ENCODE results near the gene CCBE1.
"Not testable (repeated sequence)": the region's sequence is repeated elsewhere in the genome, so short reads cannot be mapped to it uniquely, and the experiment has no call there.

CCBE1 gene

DNA sequence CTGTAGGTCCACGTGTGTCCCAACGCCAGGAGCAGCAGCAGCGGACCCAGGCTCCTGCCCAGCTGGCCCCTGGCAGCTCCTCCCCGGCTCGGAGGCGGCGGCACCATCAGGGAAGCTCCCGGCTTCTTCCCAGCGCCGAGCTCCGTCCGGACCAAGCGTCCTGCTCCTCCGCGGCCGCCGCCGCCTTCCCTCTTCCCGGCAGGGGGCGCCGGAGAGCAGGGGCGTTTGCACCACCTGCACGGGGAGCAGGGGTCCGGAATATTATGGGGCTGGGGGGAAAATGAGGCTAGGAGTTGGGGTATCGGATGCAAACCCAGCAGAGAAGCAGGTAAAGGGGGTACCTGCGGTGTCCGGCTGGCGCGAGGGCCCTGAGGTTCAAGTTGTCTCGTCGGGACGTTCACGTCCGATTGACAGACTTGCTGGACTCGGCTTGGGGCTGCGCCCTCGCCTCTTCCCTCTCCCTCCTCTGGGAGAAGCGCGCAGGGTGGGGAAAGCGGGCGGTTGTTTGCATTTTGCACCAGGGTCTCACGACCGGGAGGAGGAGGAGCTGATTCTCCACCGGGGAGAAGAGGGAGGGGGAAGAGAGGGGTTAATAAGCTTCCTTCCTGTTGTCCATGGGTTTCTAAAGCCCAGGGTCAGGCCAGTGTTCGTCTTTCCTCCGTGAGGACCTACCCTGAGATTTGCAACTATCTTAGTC is at the start of gene CCBE1:
Gene CCBE1 (minus strand): TSS at position 188 of the 697 bp plus-strand sequence.
- DNase-seq, result peak; percentile 91

DNA sequence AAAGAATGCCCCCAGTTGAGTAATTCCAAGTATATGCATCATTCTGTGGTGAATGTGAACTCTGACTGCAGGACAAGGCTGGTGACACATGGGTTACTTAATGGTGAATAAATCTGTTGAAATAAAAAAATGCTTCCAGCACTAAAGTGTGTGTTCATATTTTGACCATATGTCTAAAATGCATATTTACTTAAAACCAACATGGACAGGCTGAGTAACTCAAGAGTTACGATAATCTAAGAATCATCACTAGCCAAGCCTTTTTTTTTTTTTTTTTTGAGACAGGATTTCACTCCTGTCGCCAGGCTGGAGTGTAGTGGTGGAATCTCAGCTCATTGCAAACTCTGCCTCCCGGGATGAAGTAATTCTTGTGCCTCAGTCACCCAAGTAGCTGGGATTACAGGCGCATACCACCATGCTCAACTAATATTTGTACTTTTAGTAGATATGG is 47.1 kb upstream of the CCBE1 start:
- DNase-seq, result no peak

DNA sequence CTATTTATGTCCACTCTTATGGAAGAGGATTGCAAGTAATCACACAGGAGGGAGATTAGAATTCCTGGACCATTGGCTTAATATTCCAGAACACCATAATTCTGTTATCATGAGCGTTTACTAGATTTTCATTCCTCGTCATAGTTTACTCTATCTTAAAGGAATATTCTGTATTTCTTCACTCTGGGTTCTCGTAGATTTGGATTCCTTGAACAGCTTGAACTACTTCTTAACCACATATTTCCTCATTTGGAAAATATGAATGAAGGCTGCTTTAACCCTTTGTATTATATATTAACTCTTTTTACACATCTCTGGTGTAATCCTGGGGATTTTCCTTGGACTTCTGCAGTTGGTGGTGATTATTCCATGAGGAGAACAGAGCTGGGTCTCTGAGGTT is 46.3 kb upstream of the CCBE1 start:
- no peak for DNase-seq

DNA sequence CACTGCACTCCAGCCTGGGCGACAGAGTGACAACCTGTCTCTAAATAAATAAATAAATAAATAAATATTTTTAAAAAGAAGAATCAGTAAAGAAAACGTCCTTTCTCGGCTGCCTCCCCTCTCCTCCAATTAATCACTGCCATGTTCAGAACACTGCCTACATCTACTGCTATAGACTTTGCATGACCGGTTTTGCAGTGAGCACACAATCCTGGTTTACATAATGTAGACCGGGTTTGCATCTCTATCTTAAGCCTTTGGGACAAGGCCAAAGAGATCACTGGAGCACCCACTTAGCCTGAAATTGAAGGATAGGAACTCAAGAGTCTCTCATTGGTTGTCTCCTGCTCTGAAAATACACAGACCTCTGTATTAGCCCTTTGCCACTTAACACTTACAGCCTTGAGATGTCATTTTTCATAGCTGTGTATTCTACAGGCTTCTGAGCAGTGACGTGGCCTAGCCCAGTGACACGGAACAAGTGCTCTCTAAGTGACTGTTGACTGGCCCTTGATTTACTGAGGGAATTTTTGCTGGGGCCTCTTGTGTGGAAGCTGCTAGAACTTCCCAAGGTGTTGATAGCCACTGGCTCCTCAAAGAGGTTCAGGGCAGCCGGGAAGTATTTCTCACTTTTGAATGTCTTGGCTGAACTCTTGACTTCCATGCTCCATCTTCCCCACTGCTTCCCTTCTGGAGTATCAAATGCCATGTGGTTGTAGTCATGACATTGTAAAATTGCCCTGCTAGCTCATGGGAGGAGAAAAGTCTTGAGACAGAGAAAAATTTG is 45.3 kb upstream of the CCBE1 start:
- DNase-seq, result peak; percentile 89

DNA sequence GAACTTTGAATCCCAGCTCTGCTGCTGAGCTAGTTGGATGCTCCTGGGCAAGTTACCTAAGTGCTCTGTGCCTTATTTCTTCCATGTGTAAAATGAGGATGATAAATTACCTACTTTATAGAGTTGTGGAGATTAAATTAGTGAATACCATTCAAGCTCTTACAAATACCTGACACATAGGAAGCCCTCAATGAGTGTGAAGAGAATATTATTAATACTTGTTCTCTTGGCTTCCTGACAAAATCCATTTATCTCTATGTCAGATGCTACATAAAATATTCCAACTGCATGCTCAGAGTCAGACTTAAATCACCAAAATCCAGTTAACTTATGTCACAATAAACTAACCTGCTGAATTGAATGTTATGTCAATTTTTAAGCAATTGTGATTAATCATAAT is 42.9 kb upstream of the CCBE1 start:
- no peak for DNase-seq

DNA sequence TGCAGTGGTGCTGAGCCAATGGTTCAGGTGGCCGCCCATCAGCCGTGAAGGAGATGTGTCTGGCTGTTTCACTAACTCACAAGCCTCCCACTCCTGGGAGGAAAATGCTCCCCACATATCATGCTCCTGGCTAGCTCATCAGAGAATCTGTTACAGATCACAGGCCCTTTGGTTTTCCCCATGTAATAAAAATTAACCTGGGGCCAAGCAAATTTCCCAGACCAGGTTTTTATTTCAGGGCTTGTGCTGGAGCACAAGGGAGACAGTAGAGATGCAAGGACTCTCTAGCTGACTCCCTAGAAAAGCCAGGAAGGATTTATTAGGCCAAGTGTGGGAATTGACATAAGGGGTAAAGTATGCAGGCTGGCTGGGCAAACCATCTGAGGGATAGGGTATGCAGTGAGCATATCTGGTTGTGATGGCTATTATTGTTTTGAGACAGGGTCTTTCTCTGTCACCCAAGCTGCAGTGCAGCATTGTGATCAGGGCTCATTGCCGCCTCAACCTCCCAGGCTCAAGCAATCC is 40.6 kb upstream of the CCBE1 start:
- no peak for DNase-seq

DNA sequence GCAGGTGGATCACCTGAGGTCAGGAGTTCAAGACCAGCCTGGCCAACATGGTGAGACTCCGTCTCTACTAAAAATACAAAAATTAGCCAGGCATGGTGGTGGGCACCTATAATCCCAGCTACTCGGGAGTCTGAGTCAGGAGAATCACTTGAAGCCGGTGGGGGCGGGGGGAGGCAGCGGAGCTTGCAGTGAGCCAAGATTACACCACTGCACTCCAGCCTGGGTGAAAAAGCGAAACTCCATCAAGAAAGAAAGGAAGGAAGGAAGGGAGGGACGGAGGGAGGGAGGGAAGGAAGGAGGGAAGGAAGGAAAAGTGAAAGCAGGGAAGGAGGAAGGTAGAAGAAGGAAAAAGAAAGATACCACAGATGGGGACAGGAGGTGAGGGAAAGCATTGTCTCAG is 40.1 kb upstream of the CCBE1 start:
- DNase-seq, result not testable (repeated sequence)

DNA sequence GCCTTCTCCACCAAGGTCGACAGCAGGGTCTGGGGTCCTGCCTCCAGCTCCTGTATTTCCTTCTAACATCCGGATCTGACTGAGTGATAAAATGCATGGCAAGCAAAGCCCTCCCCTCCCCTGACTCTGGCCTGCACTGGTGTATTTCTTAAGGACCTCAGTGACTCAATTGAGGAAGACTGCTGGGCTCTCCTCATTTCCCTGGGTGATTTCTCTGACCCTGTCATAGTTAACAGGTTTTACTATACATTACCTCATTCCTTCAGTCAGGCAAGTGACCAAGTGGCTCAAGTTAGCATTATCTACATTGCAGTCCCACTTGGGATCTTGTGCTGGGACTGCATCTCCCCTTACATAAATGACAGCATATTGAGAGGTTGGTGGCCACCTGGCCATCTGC is 38.8 kb upstream of the CCBE1 start:
- no peak for DNase-seq

DNA sequence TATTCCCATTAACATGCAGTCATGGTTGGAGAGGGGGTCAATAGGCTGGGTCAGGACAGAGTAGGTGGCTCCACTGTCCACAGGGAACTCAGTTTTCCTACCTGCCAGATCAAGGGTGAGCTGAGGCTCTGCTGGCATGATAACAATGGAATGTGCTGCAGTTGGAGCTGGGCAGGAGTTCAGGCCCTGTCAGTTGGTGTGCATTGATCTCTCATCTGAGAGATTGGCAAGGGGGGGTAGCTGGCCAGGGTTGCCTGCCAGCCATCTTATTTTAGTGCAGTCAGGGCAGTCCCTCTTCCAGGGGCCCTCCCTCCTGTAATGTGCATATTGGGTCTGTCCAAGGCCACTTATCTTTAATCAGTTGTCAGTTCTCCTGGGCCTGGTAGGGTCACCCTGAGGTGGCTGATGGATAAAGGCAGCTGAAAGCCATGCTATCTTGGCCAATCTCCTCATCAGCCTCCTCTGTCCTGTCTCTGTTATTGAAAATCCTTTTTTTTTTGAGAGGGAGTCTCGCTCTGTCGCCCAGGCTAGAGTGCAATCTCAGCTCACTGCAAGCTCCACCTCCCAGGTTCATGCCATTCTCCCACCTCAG is 38.1 kb upstream of the CCBE1 start:
- DNase-seq, result no peak

DNA sequence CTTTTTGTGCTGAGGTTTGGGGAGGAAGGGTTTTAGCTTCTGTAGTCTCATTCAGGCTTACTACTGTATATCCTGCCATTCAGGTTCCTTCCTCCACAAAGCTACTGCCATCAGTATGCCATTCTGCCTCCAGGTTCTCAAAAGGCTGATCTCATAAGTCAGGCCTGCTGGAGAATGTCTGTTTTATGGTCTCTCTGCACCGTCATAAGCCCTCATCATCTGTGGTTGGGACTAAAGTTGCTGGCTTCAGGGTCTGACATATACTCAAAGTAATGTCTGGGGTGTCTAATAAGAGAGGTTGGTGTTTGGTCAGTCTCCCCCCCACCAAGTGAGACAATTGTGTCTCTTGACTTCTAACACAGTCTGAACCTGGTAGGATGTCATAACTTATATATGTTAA is 36.2 kb upstream of the CCBE1 start:
- no peak for DNase-seq

DNA sequence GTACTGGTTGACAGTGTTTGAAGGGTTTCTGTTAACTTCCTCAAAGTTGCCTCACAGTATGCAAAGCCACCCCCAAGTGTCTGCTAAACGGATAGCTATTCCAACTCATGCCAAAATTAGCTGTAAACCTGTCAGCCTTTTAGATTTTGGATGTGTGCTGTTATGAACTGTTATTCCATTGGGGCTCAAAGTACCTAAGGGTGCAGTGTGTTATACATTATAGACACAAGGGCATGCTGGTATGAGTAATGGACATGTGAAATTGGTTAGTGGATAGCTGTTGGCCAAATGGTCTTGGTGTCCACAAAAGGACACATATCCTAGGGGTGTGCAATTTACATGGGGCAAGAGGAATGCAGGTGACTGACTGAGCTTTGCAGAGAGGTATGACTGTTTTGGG is 33.7 kb upstream of the CCBE1 start:
- no peak for DNase-seq

DNA sequence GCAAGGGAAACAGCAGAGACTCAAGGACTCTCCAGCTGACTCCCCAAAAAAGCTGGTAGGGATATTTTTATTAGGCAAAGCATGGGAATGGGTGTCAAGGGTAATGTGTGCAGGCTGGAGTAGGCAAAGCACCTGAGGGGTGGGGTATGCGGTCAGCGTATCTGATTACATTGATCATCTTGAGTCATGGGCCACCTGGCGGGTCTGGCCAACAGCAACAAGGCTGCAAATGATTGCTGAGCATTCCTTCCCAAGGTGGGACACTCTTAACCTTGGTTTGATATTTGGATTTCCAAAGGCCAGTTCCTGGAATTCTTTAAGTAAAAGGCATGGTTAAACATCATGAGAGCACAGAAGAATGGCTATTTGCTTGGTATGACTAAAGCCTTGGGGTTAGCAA is 32.6 kb upstream of the CCBE1 start:
- DNase-seq, result no peak

DNA sequence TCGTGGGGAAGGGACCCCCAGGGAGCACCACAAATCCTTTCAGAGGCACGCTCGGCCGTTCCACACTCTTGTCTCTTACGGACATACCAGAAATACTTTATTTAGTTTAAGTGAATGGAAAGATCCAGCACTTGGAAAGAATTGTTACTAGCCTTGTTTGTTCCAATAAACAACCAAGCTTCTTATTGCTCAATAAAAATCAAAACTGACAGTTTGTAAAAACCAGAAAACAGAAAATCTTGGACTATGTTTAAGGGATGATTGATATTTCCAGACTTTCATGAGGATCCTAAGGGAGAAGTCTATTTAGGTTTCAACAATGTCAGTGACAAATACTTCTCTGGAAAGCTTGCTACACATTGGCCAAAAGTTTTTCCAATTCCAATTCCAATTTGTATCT is 31.6 kb upstream of the CCBE1 start:
- no peak for DNase-seq

DNA sequence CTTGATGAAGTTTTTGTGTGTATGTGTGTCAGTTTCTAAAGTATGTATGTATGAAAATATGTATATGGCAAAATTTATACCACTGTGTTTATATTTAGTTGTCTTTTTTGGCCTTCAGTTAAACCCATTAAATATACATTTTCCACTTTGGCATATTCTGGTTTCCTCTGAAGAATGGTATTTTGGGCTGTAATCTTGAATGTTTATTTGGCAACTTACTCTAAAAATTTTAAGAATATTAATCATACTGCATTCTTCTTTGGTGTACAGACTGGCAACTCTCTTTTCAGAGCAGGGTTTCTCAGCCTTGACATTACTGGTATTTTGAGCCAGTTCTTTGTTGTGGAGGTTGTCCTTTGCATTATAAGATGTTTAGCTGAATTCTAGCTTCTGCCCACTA is 27.9 kb upstream of the CCBE1 start:
- DNase-seq, result no peak

DNA sequence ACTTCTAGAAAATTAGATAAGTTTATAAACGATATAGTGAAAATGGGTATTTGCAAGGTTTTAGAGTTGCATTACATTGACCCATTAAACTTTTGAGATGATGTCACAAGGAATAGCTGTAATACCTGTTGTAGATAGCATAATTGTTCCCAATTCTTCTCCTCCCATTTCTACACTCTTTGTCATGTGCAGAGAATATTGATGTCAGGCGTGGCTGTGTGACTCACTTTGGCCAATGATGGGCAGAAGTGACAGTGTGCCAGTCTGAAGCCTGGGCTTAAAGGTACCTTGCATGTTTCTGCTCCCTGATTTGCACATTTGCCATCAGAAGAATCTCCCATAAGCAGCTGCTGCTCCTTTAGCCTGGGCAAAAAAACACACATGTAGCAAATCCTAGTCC is 26.9 kb upstream of the CCBE1 start:
- DNase-seq, result no peak

DNA sequence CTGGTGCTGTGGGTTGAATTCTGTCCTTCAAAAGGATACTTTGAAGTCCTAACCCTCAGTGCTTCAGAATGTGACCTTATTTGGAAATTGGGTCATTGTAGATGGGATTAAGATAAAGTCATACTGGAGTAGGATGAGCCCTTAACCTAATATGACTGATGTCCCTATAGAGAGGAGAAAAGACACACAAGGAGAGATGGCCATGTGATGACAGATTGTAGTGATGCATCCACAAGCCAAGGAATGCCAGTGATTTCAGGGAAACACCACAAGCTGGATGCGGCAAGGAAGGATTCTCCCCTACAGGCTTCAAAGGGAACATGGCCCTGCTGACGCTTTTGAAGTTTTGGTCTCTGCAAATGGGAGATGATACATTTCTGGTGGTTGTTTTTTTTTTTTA is 24.7 kb upstream of the CCBE1 start:
- DNase-seq, result no peak

DNA sequence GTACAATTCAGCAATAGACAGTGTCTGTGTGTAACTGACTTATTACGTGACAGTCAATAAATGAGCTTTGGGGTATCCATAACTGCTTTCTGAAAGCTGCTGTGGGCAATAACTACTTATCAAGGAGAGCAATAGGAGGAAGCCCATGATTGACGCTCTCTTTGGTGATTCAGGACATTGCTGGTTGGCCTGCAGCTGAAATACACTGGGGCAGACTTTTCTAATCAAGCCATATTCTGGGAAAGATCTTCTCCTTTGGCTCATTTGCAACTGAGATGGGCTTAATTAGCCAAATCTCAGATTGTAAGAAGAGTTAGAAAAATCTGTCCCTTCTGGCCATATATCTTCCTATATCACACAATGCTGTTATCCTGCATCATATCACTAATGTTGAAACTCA is 24.0 kb upstream of the CCBE1 start:
- no peak for DNase-seq

DNA sequence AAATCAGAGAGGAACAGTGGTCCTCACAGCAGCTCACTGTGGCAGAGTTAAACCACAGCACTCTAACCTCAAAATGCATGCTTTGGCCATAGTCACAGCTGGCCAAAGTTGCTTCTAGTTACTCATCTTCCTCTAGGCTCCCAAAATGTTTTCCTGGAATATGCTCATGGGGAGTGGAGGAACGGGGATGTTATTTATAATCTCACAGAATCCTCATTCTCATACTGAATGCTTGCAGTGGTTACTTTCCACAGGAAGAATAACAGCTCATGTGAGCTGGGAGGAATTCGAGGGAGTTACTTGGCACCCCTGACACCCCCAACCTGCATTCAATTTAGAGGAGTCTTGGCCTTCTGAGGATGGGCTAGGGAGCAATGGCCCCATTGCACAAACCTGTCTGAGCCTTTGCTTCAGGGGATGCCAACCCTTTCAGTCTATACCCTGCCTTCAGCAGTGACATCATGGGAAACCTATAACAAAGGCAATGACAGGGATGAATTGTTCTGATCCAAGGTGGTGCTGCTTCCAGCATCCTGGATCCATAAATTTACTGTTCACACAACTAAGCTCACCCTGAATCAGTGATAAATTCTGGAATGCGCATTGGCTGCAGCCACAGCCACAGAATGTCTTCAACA is 22.4 kb upstream of the CCBE1 start:
- no peak for DNase-seq

DNA sequence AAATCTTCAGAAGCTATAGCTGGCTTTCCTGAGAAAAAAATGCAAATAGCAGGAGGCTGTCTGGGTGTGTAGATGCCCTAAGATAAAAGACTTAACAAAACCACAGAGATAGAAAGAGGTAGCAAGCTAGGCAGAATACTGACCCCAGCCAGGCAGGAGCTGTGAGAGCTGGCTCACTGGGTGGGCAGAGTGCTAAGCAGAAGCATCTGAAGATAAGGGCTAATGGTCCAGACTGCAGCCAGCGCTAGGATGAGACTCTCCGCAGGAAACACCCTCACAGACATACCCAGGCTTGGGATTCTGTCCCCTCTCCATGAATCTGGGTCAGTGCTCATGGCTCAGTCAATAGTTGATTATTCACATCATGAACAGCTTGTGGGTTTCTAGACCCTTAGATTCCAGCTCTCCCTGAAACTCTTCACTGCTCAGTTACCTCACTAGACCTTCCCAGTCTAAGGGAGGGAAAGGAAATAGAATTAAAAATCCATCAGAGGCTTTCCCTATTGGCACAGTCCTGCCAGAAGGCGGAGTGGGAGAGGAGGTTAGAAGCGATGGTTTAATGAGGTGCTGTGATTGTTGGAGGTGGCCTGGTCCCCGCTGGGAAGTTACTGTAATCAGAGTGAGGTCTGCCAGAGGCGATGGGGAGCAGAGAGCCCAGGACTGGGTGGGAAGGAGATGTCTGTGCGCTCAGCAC is 21.4 kb upstream of the CCBE1 start:
- no peak for DNase-seq

DNA sequence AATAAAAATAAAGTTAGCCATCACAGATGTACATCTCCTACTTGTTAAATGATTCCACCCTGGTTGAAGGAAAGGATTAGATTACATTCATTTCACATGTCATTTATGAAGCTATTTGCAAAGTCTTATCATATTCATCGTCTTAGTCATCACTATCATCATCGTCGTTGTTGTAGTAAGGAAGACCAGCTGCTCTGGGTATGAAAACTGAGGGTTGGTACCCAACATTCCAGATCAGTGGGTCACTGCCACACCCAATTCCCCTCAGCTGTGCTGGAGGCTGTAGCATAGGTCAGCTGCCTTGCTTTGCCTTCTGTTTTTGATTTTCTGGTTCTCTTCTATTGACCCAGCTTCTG is 20.9 kb upstream of the CCBE1 start:
- no peak for DNase-seq

DNA sequence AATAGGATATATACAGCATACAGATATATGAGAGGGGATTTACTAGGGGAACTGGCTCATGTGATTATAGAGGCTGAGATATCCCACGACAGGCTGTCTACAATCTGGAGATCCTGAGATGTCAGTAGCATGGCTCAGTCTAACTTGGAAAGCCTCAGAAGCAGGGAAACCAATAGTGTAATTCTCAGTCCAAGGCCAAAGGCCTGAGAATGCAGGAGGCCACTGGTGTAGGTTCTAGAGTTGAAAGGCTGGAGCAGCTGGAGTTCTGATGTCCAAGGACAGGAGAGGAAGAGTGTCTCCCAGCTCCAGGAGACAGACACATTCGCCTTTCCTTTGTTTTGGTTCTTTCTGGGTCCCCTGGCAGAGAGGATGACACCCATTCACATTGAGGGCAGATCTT is 20.1 kb upstream of the CCBE1 start:
- DNase-seq, result no peak

DNA sequence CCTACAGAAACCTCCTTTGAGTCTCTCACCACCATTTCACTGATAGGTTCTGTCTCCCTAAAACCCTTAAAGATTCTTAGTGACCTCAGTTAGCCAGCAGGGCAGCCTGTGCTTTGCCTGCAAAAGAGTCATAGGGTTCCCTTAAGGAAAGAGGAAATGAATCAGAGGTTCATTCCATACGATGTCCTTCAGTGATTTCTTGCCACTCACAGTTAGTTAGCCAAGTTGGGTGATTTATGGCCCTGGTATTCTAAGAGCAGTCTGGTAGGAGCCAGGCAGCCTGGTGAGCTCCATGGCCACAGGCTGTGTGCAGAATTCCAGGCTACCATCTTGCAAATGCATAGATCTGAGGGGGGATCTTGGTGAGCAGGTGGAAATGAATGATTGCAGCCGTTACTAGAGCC is 18.7 kb upstream of the CCBE1 start:
- peak; percentile 22 for DNase-seq

DNA sequence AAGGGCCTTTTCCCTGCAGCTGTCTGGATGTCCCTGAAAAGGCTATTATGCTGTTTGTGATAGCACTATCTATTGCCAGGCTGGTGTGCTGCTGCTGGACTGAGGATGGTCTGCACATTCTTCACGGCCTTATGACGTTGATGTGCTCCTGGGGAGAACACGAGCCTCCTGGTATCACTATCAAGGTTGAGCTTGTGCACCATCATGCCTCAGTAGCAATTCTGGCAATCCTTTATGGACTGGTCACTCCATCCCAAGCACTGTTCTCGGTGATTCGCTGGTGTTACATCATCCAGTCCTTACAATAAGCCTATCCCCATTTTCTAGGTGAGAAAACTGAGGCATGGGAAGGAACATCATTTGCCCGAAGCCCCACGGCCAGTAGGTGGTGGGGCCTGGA is 18.2 kb upstream of the CCBE1 start:
- DNase-seq, result no peak
